OCI-LY3 (cell line): Measurements from ENCODE around the gene CEACAM6.

Experiments used
- H2AFZ ChIP-seq: fragments of 200-600, 300-600 bp; shearing (Covaris generic); 2 replicates; pipeline ENCODE4 v1.6.0; 2014; ENCODE audit warnings: antibody characterized with exemption, low read depth, low read length
- H3K27ac ChIP-seq: fragments of 200-600, 300-600 bp; sonication (generic); 2 replicates; pipeline ENCODE4 v1.5.1; 2014; ENCODE audit warnings: mild to moderate bottlenecking, low read length, moderate library complexity, mixed read lengths
- H3K27me3 ChIP-seq: fragments of 200-600, 300-600 bp; sonication (generic); 2 replicates; pipeline ENCODE4 v1.6.1; 2014; ENCODE audit warnings: low read depth, low read length, mixed read lengths
- H3K36me3 ChIP-seq: fragments of 200-600, 300-600 bp; sonication (generic); replicated peaks from 2 replicates; pipeline ENCODE3; 2014; ENCODE audit warnings: low read depth, low read length, mixed read lengths
- H3K4me1 ChIP-seq: fragments of 300-600, 200-600 bp; sonication (generic); 2 replicates; pipeline ENCODE4 v1.6.1; 2014; ENCODE audit warnings: low read length, mixed read lengths
- H3K4me2 ChIP-seq: fragments of 200-600, 300-600 bp; sonication (generic); 2 replicates; pipeline ENCODE4 v1.6.1; 2014; ENCODE audit warnings: low read length, mixed read lengths
- H3K4me3 ChIP-seq: fragments of 300-600, 200-600 bp; sonication (generic); 2 replicates; pipeline ENCODE4 v1.5.1; 2014; ENCODE audit warnings: antibody characterized with exemption, mild to moderate bottlenecking, low read length, moderate library complexity
- H3K79me2 ChIP-seq: fragments of 300-600, 200-600 bp; shearing (Covaris generic); 2 replicates; pipeline ENCODE4 v1.6.1; 2014; ENCODE audit warnings: mild to moderate bottlenecking, low read length, mixed read lengths
- H3K9ac ChIP-seq: fragments of 300-600, 200-600 bp; shearing (Covaris generic); 2 replicates; pipeline ENCODE4 v1.6.0; 2014; ENCODE audit warnings: mild to moderate bottlenecking, low read length, moderate library complexity
- H3K9me3 ChIP-seq: fragments of 200-600, 300-600 bp; shearing (Covaris generic); 2 replicates; pipeline ENCODE4 v1.6.1; 2014; ENCODE audit warnings: low read length, mixed read lengths; ENCODE audit not compliant: insufficient read depth
- H4K20me1 ChIP-seq: fragments of 200-600, 300-600 bp; sonication (generic); 2 replicates; pipeline ENCODE4 v1.6.1; 2016; ENCODE audit warnings: low read length, mixed read lengths; ENCODE audit not compliant: insufficient read depth
- CTCF ChIP-seq: fragments of 200-600, 300-600 bp; sonication (generic); IDR thresholded peaks from 2 replicates; pipeline ENCODE4 v1.5.1; 2014; ENCODE audit warnings: antibody characterized with exemption, low read length, low read depth
- EZH2phosphoT487 ChIP-seq: fragments of 200-600 bp; shearing (Covaris generic); IDR thresholded peaks from 2 replicates; pipeline ENCODE4 v1.6.1; 2018; ENCODE audit warnings: antibody characterized with exemption, mixed run types, low read depth

Gene CEACAM6

DNA sequence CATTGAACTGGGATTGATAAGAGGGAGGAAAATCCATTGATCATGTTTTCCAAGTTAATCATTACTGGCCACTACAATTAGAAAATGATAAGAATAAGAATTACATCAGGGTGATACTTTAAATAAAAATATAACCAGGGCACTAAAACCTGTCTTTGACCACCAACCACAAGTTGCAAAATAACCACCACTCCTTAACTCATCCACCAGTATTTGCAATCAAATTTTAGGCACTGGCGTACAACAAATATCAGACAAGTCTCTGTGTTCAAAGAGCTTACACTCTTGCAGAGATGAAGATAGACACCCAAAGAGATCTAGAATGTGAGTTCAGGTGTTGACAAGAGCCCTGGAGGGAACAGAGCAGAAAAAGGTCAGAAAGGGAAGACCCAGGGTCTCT, 41.6 kb downstream of the CEACAM6 start:
- Histone ChIP-seq H3K9me3 (no peaks in the 10 kb centered on the region), H4K20me1 (no peaks in the 10 kb centered on the region), H3K27me3 (peaks cover 25% of the 10 kb centered on the region), H3K36me3 (no peaks in the 10 kb centered on the region), H3K4me1 (peaks cover 5% of the 10 kb centered on the region), H3K9ac (no peak overlapping the region), H3K4me3 (no peak overlapping the region), H2AFZ (no peak overlapping the region), H3K79me2 (no peaks in the 10 kb centered on the region), H3K4me2 (no peak overlapping the region), H3K27ac (no peak overlapping the region)
- TF ChIP-seq EZH2phosphoT487 (no peak), CTCF (no peak)

GRCh38 chr19:41799444-41800000, 44.2 kb downstream of the CEACAM6 start:
- Histone ChIP-seq H3K4me2 (no peak overlapping the region), H2AFZ (no peak overlapping the region), H3K79me2 (no peaks in the 10 kb centered on the region), H3K27ac (no peak overlapping the region), H3K36me3 (no peaks in the 10 kb centered on the region), H4K20me1 (no peaks in the 10 kb centered on the region), H3K4me1 (peaks cover 12% of the 10 kb centered on the region), H3K27me3 (peaks cover 13% of the 10 kb centered on the region), H3K9ac (no peak overlapping the region), H3K4me3 (no peak overlapping the region), H3K9me3 (no peaks in the 10 kb centered on the region)
- TF ChIP-seq EZH2phosphoT487 (no peak), CTCF (no peak)

- Histone ChIP-seq H3K9me3 (no peaks in the 10 kb centered on the region), H3K27ac (no peak overlapping the region), H3K9ac (no peak overlapping the region), H4K20me1 (no peaks in the 10 kb centered on the region), H3K36me3 (no peaks in the 10 kb centered on the region), H2AFZ (no peak overlapping the region), H3K4me2 (no peak overlapping the region), H3K4me1 (peaks cover 13% of the 10 kb centered on the region), H3K79me2 (no peaks in the 10 kb centered on the region), H3K27me3 (peaks cover 8% of the 10 kb centered on the region), H3K4me3 (no peak overlapping the region)
- no peak for TF ChIP-seq CTCF
- no peak for TF ChIP-seq EZH2phosphoT487
Measured at GRCh38 chr19:41801031-41801430, 45.7 kb downstream of the CEACAM6 start.

- H3K9me3 ChIP-seq, result no peaks in the 10 kb centered on the region
- no peak overlapping the region for H3K4me3 ChIP-seq
- H3K4me1 ChIP-seq, result peaks cover 13% of the 10 kb centered on the region
- H4K20me1 ChIP-seq, result no peaks in the 10 kb centered on the region
- H3K36me3 ChIP-seq, result no peaks in the 10 kb centered on the region
- no peak overlapping the region for H3K27ac ChIP-seq
- H3K9ac ChIP-seq, result no peak overlapping the region
- no peak for TF ChIP-seq CTCF
- TF ChIP-seq EZH2phosphoT487, result no peak
- peak overlapping the region; percentile 37; the same call in 1 of the 2 replicates for H2AFZ ChIP-seq
- peaks cover under 1% of the 10 kb centered on the region; the same call in 1 of the 2 replicates for H3K27me3 ChIP-seq
- H3K79me2 ChIP-seq, result no peaks in the 10 kb centered on the region
- H3K4me2 ChIP-seq, result peak overlapping the region; percentile 9; the same call in 1 of the 2 replicates
Measured at GRCh38 chr19:41801792-41802211, 46.5 kb downstream of the CEACAM6 start.
